Transverse colon (tissue), 4 donors: ENCODE data around the gene CMTR2. TPM values are rescaled to one million over a fixed set of nuclear protein-coding genes. Genes with fewer than 3 reads are reported as not detected.
"Not testable (repeated sequence)": the region's sequence is repeated elsewhere in the genome, so short reads cannot be mapped to it uniquely, and the experiment has no call there.

Experiments
- DNase-seq: peaks from one replicate; pipeline ENCODE4 v3.0.0-alpha.2; 2019
- H3K27ac ChIP-seq, 4 donors: fragments of 200-600 bp; sonication (generic); 2 replicates each; pipeline ENCODE4 v1.5.1; 2016 to 2018; ENCODE audit warnings: inconsistent platforms in 4 of 4
- H3K27me3 ChIP-seq: fragments of 200-600 bp; sonication (generic); 2 replicates; pipeline ENCODE4 v1.5.1; 2017; ENCODE audit warnings: inconsistent platforms
- H3K36me3 ChIP-seq, 4 donors: fragments of 200-600 bp; sonication (generic); 2 replicates each; pipeline ENCODE4 v1.5.1; 2017 to 2019; ENCODE audit warnings: inconsistent platforms in 4 of 4
- H3K4me1 ChIP-seq, 4 donors: fragments of 200-600 bp; sonication (generic); 2 replicates each; pipeline ENCODE4 v1.5.1; 2017 to 2020; ENCODE audit warnings: inconsistent platforms in 4 of 4
- H3K4me3 ChIP-seq, 4 donors: fragments of 200-600 bp; sonication (generic); 1 replicate in 1 of 4; 2 replicates in 3 of 4; pipeline versions ENCODE4 v1.5.1 to v1.6.1; 2017 to 2019; ENCODE audit warnings: inconsistent platforms in 4 of 4
- H3K9me3 ChIP-seq, 2 donors: fragments of 200-600 bp; sonication (generic); 2 replicates each; pipeline ENCODE4 v1.5.1; 2017 to 2019; ENCODE audit warnings: inconsistent platforms in 2 of 2
- CTCF ChIP-seq, 5 experiments: fragments of 200-600 bp in 3 of 5; fragments of 450-650 bp in 2 of 5; sonication (generic) in 3 of 5; IDR thresholded peaks; 1 replicate in 2 of 5; 2 replicates in 3 of 5; pipeline ENCODE4 v1.5.1; 2016 to 2017; ENCODE audit warnings: antibody characterized with exemption in 5 of 5, inconsistent platforms in 3 of 5, mild to moderate bottlenecking in 2 of 5, moderate library complexity in 1 of 5
- EP300 ChIP-seq: sonication (generic); formaldehyde crosslinking; IDR thresholded peaks from one replicate; pipeline ENCODE4 v1.6.1; 2017; ENCODE audit warnings: antibody characterized with exemption, low read depth
- POLR2A ChIP-seq: fragments of 450-650 bp; IDR thresholded peaks from one replicate; pipeline ENCODE4 v1.6.1; 2016; ENCODE audit warnings: antibody characterized with exemption, mild to moderate bottlenecking, moderate library complexity
- POLR2AphosphoS5 ChIP-seq, 3 donors: sonication (generic); formaldehyde crosslinking; IDR thresholded peaks; one replicate each; pipeline ENCODE4 v1.6.1; 2016; ENCODE audit warnings: antibody characterized with exemption in 3 of 3
- WGBS, 2 donors: methylation state at CpG; one replicate each; pipeline ENCODE4 v1.1.5; 2018; ENCODE audit warnings: low coverage in 1 of 2; 5-methylcytosine and 5-hydroxymethylcytosine counted together
- in situ Hi-C, 4 donors: fragments of 200-750 bp; cut with MboI; loops; one replicate each; pipeline versions ENCODE4 v1.15.0 to v1.15.1; 2017; ENCODE audit warnings: low sequenced_read_pairs in 3 of 4, low pct_ligation_motif_present in 1 of 4, low pct_unique_long_range_greater_than_20kb in 1 of 4
- intact Hi-C: fragments of 100-400 bp; cut with DNase I; formaldehyde crosslinking; loops from one replicate; pipeline ENCODE4 v1.15.1; 2023; ENCODE audit warnings: low total_unique reads
- total RNA-seq, 4 donors: library from RNA; depleted of rRNA; stranded (reverse); fragments of >200 nt; gene quantifications; one replicate each; pipeline ENCODE4 v1.1.0, GENCODE V29; 2016

Gene CMTR2
- total RNA-seq, 4 donors from 2014 or later: 10.5 to 36.7 (median 26.6) TPM

DNA sequence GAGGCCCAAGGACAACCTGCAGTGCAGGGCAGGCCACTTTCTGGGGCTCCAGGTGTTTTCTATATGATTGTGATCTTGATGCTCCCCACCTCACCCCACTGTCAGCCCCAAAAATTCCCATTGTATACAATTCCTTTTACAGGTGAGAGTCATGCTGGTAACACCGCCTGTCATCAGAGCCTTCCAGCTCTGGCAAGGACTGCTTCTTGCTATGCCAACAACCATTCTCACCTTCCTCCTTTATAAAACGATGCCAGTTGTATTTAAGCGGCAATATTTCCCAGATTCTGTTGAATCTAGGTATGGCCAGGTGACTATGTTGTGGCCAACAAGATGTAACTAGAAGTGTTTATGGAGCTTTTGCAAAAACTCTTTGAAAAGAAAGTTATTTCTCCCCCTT is 38.9 kb upstream of the CMTR2 start:
- no peak for TF ChIP-seq CTCF (IDR thresholded peaks at IDR 0.05)
- no peak for TF ChIP-seq POLR2A
- no peak for TF ChIP-seq POLR2AphosphoS5 (IDR thresholded peaks at IDR 0.05)
- in situ Hi-C loops (no loop called here), intact Hi-C loops (no loop called here)
- Histone ChIP-seq H3K4me3 (no peak overlapping the region), H3K27ac (no peak overlapping the region), H3K4me1 (no peaks in the 10 kb centered on the region), H3K9me3 (no peaks in the 10 kb centered on the region), H3K36me3 (no peaks in the 10 kb centered on the region), H3K27me3 (no peaks in the 10 kb centered on the region)
- WGBS, 2 donors: 89% methylated on average over 3 of the region's 3 CpGs; no CpG with 5 or more reads in 1 of the 2 donors
- no peak for DNase-seq

GRCh38 chr16:71327720-71328119 is 38.5 kb upstream of the CMTR2 start:
- H3K36me3 ChIP-seq: no peaks in the 10 kb centered on the region
- no peak overlapping the region for H3K4me3 ChIP-seq
- no peak for DNase-seq
- TF ChIP-seq POLR2AphosphoS5 (IDR thresholded peaks at IDR 0.05): no peak
- TF ChIP-seq POLR2A: no peak
- no peak for TF ChIP-seq CTCF (IDR thresholded peaks at IDR 0.05)
- no peak for TF ChIP-seq EP300
- intact Hi-C loops: no loop called here
- no peak overlapping the region for H3K27ac ChIP-seq
- no peaks in the 10 kb centered on the region for H3K4me1 ChIP-seq
- H3K9me3 ChIP-seq: no peaks in the 10 kb centered on the region
- H3K27me3 ChIP-seq: no peaks in the 10 kb centered on the region
- in situ Hi-C loops: no loop called here

DNA sequence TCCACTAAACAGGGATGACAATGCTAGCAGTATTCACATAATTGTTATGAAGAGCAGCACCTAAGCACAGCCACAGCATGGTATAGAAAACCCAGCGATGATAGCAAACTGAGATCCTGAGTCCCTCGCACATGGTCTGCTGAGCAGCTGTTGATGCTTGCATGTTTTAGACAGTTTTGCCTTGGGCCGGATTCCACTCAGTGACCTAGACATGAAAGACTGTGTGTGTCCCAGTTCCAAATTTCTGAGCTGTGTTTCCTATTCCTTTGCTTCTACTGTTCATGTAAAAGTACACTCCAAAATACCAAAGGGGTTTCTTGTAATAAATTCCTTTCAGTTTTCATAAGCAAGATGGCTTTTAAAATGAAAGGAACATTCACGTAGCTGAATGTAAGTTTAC is 30.8 kb upstream of the CMTR2 start:
- Histone ChIP-seq H3K4me1 (no peaks in the 10 kb centered on the region), H3K9me3 (no peaks in the 10 kb centered on the region), H3K27ac (no peak overlapping the region), H3K27me3 (no peaks in the 10 kb centered on the region), H3K4me3 (no peak overlapping the region), H3K36me3 (no peaks in the 10 kb centered on the region)
- no peak for DNase-seq
- in situ Hi-C loops: loop anchor here in 2 of 4 donors (10.0 to 25.0 kb wide), 2 partner anchors 105 to 108 kb away; no protein-coding TSS in a partner anchor
- no peak for TF ChIP-seq POLR2A
- TF ChIP-seq EP300: no peak
- no peak for TF ChIP-seq CTCF (IDR thresholded peaks at IDR 0.05)
- TF ChIP-seq POLR2AphosphoS5 (IDR thresholded peaks at IDR 0.05): no peak
- WGBS, 2 donors: 62 to 73% methylated on average over 2 to 4 of the region's 4 CpGs
- intact Hi-C loops: no loop called here

DNA sequence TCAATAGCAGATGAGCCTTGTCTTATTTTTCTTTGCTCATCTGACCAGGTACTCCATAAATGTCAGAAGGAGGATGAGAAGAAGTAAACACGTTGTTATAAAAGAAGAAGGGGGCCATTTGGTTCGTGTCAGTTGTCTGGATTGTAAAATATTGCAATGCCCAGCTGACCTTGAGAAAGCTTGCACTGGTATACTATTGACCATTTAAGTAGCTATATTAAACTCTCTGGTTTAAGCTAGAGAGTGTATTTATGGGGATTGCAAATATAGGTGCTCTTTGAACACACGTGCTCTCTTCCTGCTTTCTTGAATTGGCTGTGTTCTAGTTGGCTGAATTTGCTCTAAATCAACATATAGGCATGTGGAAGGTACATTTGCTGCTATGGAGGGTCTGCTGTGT is 26.1 kb upstream of the CMTR2 start:
- in situ Hi-C loops: loop anchor here in 2 of 4 donors (10.0 to 25.0 kb wide), 2 partner anchors 100 to 103 kb away; no protein-coding TSS in a partner anchor
- Histone ChIP-seq H3K36me3 (no peaks in the 10 kb centered on the region), H3K27me3 (peaks cover 12% of the 10 kb centered on the region), H3K9me3 (no peaks in the 10 kb centered on the region), H3K4me3 (no peak overlapping the region), H3K4me1 (no peaks in the 10 kb centered on the region), H3K27ac (no peak overlapping the region)
- TF ChIP-seq CTCF (IDR thresholded peaks at IDR 0.05) (no peak), EP300 (no peak), POLR2AphosphoS5 (IDR thresholded peaks at IDR 0.05) (no peak), POLR2A (no peak)
- no peak for DNase-seq
- intact Hi-C loops: no loop called here
- WGBS, 2 donors: 0 to 20% methylated on average over 2 to 3 of the region's 3 CpGs

- H3K9me3 ChIP-seq, H3K27ac ChIP-seq, H3K36me3 ChIP-seq, intact Hi-C loops, DNase-seq, H3K4me1 ChIP-seq, H3K4me3 ChIP-seq: not testable (repeated sequence)
- 62 to 81% methylated on average over 3 of the region's 3 CpGs for WGBS, 2 donors
- peaks cover 17% of the 10 kb centered on the region for H3K27me3 ChIP-seq
- in situ Hi-C loops: loop anchor here in 2 of 4 donors (10.0 to 25.0 kb wide), 2 partner anchors 99 to 101 kb away; no protein-coding TSS in a partner anchor
Observed at GRCh38 chr16:71313591-71313990, 24.4 kb upstream of the CMTR2 start.
